ENCODE data around the gene RUVBL2.

RUVBL2 gene

DNA sequence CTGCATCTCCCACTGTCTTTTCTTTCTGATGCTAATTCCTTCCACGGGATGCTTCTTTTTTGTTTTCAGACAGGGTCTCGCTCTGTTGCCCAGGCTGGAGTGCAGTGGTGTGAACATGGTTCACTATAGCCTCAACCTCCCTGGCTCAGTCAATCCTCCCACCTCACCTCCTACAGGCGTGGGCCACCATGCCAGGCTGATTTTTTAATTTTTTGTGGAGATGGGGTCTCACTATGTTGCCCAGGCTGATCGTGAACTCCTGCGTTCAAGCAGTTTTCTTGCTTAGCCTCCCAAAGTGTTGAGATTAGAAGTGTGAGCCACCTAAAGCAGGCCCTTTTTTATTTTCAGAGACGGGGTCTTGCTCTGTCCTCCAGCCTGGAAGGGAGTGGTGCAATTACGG lies 5.4 kb upstream of the RUVBL2 start:
- no peak for DNase-seq (ENCODE audit: low spot score)

- no peak for DNase-seq (ENCODE audit: low spot score)
These were observed 4.8 kb upstream of the RUVBL2 start for GRCh38 chr19:48988860-48989259.

GRCh38 chr19:48989701-48990291 lies 3.9 kb upstream of the RUVBL2 start:
- DNase-seq (ENCODE audit: low spot score), result no peak

- DNase-seq (ENCODE audit: low spot score), result no peak
These were observed 3.3 kb upstream of the RUVBL2 start for GRCh38 chr19:48990400-48990799.

DNA sequence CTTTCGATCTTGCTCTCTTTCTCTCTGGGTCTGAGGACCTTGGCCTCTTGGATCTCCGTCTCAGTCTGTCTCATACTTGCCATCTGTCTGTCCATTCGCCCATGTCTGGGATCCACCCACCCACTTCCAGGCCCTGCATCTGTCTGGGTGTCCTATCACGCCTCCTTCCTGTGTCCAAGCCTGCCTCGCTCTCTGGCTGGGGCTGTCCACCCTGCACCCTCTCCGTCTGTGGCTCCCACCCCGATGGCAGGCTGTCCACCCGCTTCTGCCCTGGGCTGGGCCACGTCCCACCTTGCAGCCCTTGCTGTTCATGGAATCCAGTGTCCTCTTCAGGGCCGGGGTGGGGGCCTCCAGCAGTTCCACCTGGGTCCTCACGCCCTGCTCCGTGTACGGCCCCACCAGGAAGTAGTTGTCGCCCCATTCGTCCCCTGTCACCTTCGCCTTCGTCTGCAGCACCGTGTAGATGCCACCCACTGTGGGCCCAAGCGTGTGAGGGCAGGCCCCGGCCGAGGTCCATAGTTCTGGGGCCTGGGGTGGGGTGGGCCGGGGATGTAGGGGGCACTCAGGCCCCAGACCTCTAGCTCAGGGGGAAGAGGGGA lies 2.6 kb upstream of the RUVBL2 start:
- no peak for DNase-seq (ENCODE audit: low spot score)

GRCh38 chr19:48991873-48992580 lies 1.7 kb upstream of the RUVBL2 start:
- peak; percentile 31 for DNase-seq (ENCODE audit: low spot score)

DNA sequence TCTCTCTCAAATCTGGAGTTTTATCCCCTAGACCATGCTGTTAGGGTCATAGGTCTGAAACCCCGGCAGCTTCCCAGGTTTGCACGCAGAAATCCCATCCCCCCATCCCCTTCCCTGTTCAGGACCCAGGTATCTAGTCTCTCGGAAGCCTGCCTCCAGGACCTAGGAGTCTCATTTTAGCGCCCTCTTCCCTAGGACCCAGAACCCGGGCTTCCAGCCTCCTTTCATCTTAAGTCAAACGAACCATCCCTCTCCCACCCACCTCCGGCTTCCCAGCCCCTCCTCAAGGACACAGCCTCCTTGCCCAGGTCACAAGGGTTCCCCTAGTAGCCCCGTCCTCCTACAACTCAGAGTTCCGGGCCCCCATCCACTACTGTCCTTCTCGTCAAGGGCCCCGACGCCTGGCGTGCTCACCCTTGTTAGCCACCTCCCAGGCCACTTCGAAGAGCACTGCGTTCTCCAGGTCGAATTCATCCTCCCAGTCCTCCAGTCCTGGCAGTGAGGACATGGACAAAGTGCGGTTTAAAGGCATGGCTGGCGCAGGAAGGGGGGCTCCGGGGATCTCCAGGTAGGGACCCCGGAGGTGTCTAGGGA lies 1.0 kb upstream of the RUVBL2 start:
- no peak for DNase-seq (ENCODE audit: low spot score)

GRCh38 chr19:48994035-48994386 lies 324 bp downstream of the RUVBL2 start:
- DNase-seq (ENCODE audit: low spot score), result no peak

DNA sequence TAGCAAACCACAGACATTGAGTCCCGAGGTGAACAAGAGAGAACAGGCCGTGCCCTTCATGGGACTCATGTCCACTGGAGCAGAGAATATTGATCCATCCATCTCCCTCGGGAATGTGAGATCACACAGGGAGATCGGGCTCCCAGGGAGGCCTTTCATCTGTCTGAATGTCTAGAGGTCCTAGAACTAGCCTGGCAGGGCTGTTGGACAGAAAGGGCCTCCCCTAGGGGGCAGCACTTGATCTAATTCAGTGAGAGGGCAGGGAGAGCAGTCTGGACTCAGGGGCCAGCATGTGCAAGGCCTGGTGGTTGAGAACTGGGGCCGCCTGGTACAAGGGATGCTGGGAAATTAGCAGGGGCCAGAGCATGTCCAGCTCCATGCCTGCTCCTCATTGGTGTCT lies 4.3 kb downstream of the RUVBL2 start:
- DNase-seq (ENCODE audit: low spot score), result peak; percentile 54

DNA sequence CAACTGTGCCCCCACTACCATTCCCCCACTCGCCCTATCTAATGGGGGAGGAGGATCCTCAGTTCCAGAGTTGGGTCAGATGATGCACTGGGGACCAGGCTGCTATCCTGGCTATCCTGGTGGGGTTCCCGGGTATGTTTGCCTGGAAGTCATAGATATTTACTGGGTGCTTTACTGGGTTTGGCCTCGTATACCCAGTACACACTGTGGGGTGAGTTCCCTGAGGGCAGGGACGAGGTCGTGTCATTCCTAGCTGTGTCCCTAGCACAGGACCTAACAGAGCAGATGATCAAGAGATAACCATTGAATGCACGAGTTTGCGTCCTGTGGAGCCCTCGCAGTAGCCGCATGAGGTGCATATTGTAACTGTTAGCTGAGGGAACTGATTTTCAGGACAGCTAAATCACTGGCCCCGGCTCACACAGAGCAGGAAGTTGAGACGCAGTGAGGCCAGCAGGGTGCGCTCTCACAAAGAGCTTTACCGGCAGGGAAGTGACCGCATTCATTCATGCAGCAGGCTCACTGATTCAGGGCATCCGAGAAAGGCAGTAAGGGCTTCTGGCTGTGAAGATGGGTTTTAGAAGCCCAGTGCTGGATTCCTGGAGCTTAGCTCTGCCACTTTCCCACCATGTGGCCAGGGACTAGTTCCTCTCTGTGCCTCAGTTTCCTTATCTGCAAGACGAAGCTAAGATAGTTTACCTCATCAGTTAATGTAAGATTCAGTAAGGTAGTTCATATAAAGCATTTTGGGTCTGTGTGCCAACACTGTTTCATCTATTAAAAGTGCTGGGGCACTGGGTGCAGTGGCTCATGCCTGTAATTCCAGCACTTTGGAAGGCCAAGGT lies 6.0 kb downstream of the RUVBL2 start:
- DNase-seq (ENCODE audit: low spot score), result no peak

- no peak for DNase-seq (ENCODE audit: low spot score)
These were observed 10.4 kb downstream of the RUVBL2 start for GRCh38 chr19:49004133-49004532.

DNA sequence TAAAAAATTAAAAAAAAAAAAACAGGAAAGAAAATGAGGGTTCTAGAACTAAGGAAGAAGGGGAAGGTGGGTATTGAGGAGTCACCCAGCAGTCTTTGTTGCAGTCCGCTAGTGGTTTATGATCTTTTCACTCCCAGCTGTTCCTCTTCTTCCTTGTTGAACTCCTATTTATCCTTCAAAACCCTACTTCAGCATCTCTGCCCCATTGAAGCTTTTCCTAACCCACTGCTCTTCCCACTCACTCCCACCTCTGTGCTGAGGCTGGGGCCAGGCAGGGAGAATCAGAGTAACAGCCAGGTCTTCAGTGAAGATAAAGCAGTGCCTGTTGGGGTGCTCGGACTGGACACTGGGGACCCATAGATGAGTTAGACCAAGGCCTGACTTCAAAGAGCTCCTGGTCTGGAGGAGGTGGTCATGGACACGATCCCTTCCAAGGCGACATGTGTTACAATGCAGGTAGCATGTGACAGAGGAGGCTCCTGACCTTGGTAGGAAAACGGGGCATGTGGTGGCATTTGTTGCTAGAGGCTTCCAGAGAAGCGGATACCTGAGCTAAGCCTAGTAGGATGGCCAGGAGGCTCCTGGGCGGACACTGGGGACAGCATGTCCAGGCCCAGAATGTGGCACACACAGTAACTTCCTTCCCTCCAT lies 11.4 kb downstream of the RUVBL2 start:
- no peak for DNase-seq (ENCODE audit: low spot score)

- no peak for DNase-seq (ENCODE audit: low spot score)
These were observed 13.2 kb downstream of the RUVBL2 start for GRCh38 chr19:49006905-49007304.

GRCh38 chr19:49009828-49010227 lies 16.1 kb downstream of the RUVBL2 start:
- no peak for DNase-seq (ENCODE audit: low spot score)

DNA sequence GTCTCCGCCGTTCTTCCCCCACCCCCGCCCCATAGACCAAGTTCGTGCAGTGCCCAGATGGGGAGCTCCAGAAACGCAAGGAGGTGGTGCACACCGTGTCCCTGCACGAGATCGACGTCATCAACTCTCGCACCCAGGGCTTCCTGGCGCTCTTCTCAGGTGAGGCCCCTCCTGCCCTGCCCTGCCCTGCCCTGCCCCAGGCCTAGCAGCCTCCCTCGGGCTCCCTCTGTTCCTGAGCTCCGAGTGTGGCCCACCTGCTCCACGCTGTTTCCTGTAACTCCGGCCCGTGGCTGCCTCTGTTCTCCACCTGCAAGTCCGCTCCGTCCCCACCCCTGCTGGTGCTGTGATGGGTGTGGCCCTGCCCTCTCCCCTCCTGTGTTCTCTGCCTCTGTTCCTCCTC lies 16.8 kb downstream of the RUVBL2 start:
- DNase-seq (ENCODE audit: low spot score), result no peak

- no peak for DNase-seq (ENCODE audit: low spot score)
These were observed 17.5 kb downstream of the RUVBL2 start for GRCh38 chr19:49011194-49011593.

GRCh38 chr19:49014123-49014869 lies 20.6 kb downstream of the RUVBL2 start:
- DNase-seq (ENCODE audit: low spot score), result no peak

DNA sequence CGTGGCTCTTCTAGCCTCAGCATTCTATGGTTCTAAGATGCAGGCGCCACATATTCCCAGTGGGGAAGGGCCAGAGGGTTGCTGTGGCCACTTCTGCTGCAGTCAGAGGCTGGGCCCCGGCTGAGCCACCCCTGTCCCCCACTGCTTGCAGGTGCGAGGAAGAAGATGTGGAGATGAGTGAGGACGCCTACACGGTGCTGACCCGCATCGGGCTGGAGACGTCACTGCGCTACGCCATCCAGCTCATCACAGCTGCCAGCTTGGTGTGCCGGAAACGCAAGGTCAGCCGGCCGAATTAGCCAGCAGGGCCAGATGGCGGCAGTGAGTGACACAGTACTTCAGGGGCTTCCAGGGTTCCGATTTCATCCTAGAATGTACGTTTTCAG lies 21.2 kb downstream of the RUVBL2 start:
- DNase-seq (ENCODE audit: low spot score), result no peak

- DNase-seq (ENCODE audit: low spot score), result no peak
These were observed 22.6 kb downstream of the RUVBL2 start for GRCh38 chr19:49016067-49016839.

Data from SK-N-DZ (cell line).